HG03565 (cell line): Measurements from ENCODE around the gene FKBP1B.
"Not testable (repeated sequence)": the region's sequence is repeated elsewhere in the genome, so short reads cannot be mapped to it uniquely, and the experiment has no call there.

Experiments
- ATAC-seq: cut with Tn5 transposase; IDR thresholded peaks from one replicate; pipeline ENCODE4 v1.9.1; 2021; ENCODE audit warnings: mild to moderate bottlenecking, moderate library complexity; ENCODE audit not compliant: unreplicated experiment

FKBP1B gene

GRCh38 chr2:24058564-24059271 lies 9.2 kb downstream of the FKBP1B start:
- no peak for ATAC-seq

GRCh38 chr2:24065341-24065740 lies 15.8 kb downstream of the FKBP1B start:
- ATAC-seq: no peak

- no peak for ATAC-seq
Observed at GRCh38 chr2:24072259-24072658, 22.7 kb downstream of the FKBP1B start.

DNA sequence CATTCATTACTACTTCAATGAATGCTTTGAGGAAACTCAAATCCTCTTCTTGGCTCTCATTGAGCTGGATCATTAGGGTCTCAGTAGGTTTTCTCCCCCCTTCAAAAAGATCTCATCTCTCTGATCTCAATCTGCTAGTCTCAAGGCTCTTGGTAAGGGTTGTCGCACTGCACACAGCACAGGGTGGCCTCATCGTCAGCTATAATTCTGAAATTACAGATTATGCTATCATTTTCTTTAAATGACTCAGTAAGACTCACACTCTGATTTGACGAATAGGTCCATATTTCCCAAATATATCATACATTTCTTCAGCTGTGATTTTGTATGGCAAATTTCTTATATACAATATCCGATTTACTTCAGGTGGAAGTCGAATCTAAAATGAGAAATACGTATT lies 24.3 kb downstream of the FKBP1B start:
- no peak for ATAC-seq

DNA sequence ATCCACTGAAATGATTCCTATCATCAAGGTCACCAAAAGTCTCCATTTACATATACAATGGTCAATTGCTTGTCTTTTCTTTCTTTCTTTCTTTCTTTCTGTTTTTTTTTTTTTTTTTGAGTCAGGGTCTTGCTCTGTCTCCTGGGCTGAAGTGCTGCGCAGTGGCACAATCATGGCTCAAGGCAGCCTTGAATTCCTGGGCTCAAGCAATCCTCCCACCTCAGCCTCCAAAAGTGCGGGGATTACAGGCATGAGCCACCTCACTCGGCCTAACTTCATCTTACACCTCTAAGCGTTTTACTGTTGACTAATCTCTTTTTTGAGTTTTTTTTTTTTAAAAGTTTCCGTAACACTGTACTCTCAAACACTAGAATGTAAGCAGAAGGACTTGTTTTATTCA lies 25.7 kb downstream of the FKBP1B start:
- ATAC-seq: no peak

DNA sequence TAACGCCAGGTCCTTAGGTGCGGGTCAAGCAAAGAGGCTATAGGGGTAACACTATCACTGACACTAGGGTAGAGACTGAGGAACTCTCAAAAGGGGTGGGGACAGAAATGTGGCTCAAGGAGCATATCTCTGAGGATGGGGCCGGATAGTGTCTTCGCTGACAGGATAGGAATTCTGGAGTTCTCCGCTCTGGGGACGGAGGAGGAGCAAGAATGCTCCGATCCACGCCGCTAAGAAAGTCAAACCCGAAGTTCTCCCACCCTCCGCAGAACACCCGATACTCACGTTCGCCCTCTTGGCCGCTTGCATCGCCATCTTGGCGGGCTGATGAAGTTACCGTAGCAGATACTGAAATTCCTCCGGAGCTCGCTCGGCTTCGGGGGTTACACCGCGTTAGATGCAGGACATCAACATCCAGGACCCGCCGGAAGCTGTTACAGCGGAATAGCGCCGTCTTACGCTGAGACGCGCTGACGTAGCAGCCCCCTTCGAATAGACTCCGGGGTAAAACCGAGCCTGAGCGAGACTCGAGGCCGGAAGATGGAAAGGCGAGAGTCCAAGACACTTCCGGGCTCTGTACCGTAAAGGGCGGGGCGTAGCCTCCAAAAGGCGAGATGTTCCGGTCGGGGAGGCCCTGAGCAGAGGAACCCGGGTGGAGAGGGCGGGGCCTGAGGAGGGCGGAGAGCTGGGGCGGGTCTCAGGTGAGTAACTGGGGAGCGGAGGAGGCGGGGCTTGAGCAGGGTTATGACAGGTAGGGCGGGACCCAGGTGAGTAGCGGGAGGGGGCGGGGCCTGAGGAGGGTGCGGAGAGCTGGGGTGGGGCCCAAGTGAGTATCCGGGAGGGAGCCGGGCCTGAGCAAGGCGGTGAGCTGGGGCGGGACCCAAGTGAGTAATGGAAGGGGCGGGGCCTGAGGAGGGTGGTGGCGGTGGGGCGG lies 26.6 kb downstream of the FKBP1B start, which contains the start of gene SF3B6:
Gene SF3B6 (minus strand): TSS at position 412 of the 934 bp plus-strand sequence. CDS start 97 bp downstream, at position 315.
- peak; percentile 95 for ATAC-seq

GRCh38 chr2:24076849-24077534 lies 27.5 kb downstream of the FKBP1B start:
- ATAC-seq: no peak

GRCh38 chr2:24077535-24077877 lies 28.0 kb downstream of the FKBP1B start:
- no peak for ATAC-seq

- no peak for ATAC-seq
Observed at GRCh38 chr2:24077879-24078278, 28.3 kb downstream of the FKBP1B start.

DNA sequence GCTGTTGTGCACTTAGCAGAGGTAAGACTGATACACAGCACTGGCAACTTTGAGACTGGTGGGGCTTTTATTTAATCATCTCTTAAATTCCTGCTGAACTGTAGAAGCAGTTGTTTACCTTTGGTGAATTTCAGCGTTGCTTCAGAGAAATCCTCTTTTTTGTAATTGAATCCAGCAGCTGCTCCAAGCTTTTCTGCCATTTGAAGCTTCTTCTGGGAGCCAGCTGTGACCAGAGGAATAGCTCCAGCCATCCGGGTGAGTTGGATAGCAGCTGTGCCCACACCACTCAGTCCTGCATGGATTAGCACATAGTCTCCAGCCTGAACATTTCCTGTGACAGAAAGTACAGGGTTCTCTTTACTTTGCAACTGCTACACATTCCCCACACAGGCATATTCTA lies 31.2 kb downstream of the FKBP1B start:
- no peak for ATAC-seq

DNA sequence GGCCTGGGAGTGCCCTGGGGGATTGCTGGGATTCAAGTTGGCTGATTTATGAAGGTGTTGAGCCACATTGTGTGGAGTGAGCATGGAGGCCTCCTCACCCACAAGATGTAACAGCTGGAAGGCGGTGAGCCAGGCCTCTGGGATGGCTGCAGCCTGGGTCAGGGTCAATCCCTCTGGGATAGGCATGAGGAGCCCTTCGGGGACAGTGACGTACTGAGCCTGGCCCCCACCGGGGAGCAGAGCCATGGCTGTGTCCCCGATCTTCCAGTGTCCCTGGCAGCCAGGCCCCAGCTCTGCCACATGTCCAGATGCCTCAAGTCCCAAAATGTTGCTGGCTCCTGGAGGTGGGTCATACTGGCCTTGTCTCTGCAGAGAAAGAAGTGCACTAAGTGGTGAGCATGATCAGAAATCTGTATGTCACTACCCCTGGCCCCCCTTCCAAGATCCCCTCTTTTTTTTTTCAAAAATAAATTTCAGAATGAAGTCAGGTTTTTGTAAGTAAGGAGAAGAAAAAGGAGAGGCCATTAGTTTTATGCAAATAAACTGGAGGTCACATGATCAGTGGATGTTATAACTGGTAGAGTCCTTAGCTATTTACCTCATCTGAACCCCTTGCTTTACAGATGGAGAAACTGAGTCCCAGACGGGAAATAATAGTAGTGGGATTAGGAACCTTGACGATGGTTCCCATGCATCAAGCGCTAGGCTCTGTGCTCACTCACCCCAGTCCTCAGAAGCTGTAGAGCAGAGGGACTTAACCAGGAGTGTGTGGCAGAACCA lies 33.4 kb downstream of the FKBP1B start:
- no peak for ATAC-seq

- peak; percentile 70 for ATAC-seq
Observed at GRCh38 chr2:24083567-24084385, 34.2 kb downstream of the FKBP1B start.

- peak; percentile 47 for ATAC-seq
Observed at GRCh38 chr2:24084386-24085199, 35.1 kb downstream of the FKBP1B start, which contains the start of gene TP53I3. TSS of gene TP53I3 (minus strand) at chr2:24084834. CDS start at chr2:24084326, 508 bp downstream.

- ATAC-seq: no peak
Observed at GRCh38 chr2:24085200-24085489, 35.6 kb downstream of the FKBP1B start.

DNA sequence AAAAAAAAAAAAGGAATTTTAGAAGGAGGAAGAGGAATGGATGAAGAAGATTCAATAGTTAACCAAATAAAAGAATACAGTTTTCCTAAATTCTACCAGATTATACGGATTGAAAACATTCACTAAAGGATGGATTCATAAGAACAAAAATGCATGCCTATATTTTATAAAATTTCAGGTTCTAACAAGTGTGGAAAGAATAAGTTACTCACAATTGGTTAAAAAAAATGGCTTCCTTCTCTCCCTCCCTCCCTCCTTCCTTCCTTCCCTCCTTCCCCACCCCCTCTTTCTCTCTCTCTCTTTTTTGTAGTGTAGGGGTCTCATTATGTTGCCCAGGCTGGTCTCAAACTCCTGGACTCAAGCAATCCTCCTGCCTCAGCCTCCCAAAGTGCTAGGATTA lies 36.7 kb downstream of the FKBP1B start:
- no peak for ATAC-seq

GRCh38 chr2:24087032-24087431 lies 37.5 kb downstream of the FKBP1B start:
- no peak for ATAC-seq

DNA sequence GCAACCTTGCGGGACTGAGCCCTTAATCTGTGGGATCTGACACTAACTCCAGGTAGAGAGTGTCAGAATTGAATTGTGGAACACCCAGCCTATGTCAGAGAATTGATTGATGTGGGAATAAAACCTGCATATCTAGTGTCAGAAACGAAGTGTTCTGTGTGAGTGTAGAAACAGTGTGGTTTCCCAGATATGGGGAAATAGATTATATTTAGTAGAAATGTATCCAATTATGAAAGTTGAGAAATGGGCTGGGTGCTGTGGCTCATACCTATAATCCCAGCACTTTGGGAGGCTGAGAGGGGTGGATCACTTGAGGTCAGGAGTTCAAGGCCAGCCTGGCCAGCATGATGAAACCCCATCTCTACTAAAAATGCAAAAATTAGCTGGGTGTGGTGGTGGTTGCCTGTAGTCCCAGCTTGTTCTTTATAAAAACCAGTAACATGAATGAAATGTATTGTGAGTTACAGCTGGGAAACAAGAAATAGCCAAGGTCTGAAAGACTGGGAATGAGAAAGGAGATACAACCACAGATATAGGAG lies 39.3 kb downstream of the FKBP1B start:
- ATAC-seq: no peak

DNA sequence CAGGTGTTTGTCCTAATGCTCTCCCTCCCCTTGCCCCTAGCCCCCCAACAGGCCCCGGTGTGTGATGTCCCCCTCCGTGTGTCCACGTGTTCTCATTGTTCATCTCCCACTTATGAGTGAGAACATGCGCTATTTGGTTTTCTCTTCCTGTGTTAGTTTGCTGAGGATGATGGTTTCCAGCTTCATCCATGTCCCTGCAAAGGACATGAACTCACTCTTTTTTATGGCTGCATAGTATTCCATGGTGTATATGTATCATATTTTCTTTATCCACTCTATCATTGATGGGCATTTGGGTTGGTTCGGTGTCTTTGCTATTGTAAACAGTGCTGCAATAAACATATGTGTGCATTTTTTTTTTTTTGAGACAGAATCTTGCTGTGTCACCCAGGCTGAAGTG lies 43.7 kb downstream of the FKBP1B start:
- ATAC-seq: not testable (repeated sequence)

- not testable (repeated sequence) for ATAC-seq
Observed at GRCh38 chr2:24095171-24095677, 45.7 kb downstream of the FKBP1B start.
